ENCODE data around the gene GSTM2. TPM values are rescaled to one million over a fixed set of nuclear protein-coding genes. Genes with fewer than 3 reads are reported as not detected.

Gene GSTM2
- total and polyA plus RNA-seq, 2 of the 4 experiments (the other 2 are of a cell fraction), result 10.2 to 85.5 TPM

- H3K27ac ChIP-seq (ENCODE audit: insufficient read depth, low read length), result no peak overlapping the region
- no peaks in the 10 kb centered on the region for H4K20me1 ChIP-seq (ENCODE audit: insufficient read depth, low read length)
- no peaks in the 10 kb centered on the region for H3K9me3 ChIP-seq (ENCODE audit: control insufficient read depth, insufficient read depth, low read length)
- H4K8ac ChIP-seq (ENCODE audit: low read depth in 2 of 2, low read length in 2 of 2), result no peak overlapping the region
- no peak for ATAC-seq (ENCODE audit: low read depth)
- H4K5ac ChIP-seq (ENCODE audit: low read depth, low read length), result no peak overlapping the region
- H2BK120ac ChIP-seq (ENCODE audit: low read depth, low read length), result no peak overlapping the region
- no peak for TF ChIP-seq MAFK (IDR thresholded peaks at IDR 0.05; ENCODE audit: low read depth, low read length)
- no peak for TF ChIP-seq USF2 (IDR thresholded peaks at IDR 0.05; ENCODE audit: low read depth, low read length)
- TF ChIP-seq CHD1 (IDR thresholded peaks at IDR 0.05; ENCODE audit: low read depth, low read length), result no peak
- no peak for TF ChIP-seq FOS (IDR thresholded peaks at IDR 0.05; ENCODE audit: low read depth, low read length)
- no peak for TF ChIP-seq RCOR1 (IDR thresholded peaks at IDR 0.05; ENCODE audit: insufficient replicate concordance, low read length)
- TF ChIP-seq BHLHE40 (IDR thresholded peaks at IDR 0.05; ENCODE audit: low read depth, low read length), result no peak
- no peak for TF ChIP-seq RFX5 (IDR thresholded peaks at IDR 0.05; ENCODE audit: low read depth, low read length)
- TF ChIP-seq, protein P1, sequence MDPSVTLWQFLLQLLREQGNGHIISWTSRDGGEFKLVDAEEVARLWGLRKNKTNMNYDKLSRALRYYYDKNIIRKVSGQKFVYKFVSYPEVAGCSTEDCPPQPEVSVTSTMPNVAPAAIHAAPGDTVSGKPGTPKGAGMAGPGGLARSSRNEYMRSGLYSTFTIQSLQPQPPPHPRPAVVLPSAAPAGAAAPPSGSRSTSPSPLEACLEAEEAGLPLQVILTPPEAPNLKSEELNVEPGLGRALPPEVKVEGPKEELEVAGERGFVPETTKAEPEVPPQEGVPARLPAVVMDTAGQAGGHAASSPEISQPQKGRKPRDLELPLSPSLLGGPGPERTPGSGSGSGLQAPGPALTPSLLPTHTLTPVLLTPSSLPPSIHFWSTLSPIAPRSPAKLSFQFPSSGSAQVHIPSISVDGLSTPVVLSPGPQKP (IDR thresholded peaks at IDR 0.05; ENCODE audit: borderline replicate concordance, low read depth, low read length), result no peak
- no peak for TF ChIP-seq RAD21 (IDR thresholded peaks at IDR 0.05; ENCODE audit: low read length)
- TF ChIP-seq MAZ (IDR thresholded peaks at IDR 0.05; ENCODE audit: borderline replicate concordance, low read depth, low read length), result no peak
- no peak for TF ChIP-seq NFE2L2 (IDR thresholded peaks at IDR 0.05; ENCODE audit: low read depth, low read length)
- TF ChIP-seq MXI1 (IDR thresholded peaks at IDR 0.05; ENCODE audit: borderline replicate concordance, low read depth, low read length), result no peak
- TF ChIP-seq, protein P2, sequence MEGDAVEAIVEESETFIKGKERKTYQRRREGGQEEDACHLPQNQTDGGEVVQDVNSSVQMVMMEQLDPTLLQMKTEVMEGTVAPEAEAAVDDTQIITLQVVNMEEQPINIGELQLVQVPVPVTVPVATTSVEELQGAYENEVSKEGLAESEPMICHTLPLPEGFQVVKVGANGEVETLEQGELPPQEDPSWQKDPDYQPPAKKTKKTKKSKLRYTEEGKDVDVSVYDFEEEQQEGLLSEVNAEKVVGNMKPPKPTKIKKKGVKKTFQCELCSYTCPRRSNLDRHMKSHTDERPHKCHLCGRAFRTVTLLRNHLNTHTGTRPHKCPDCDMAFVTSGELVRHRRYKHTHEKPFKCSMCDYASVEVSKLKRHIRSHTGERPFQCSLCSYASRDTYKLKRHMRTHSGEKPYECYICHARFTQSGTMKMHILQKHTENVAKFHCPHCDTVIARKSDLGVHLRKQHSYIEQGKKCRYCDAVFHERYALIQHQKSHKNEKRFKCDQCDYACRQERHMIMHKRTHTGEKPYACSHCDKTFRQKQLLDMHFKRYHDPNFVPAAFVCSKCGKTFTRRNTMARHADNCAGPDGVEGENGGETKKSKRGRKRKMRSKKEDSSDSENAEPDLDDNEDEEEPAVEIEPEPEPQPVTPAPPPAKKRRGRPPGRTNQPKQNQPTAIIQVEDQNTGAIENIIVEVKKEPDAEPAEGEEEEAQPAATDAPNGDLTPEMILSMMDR (conservative IDR thresholded peaks at IDR 0.05; ENCODE audit: low read depth, low read length), result no peak
- TF ChIP-seq POLR2A (IDR thresholded peaks at IDR 0.05; ENCODE audit: low read depth, low read length), result no peak
- TF ChIP-seq SMC3 (IDR thresholded peaks at IDR 0.05; ENCODE audit: low read depth, low read length), result no peak
- no peak for TF ChIP-seq CEBPB (IDR thresholded peaks at IDR 0.05; ENCODE audit: low read depth, low read length)
- DNase-seq, result no peak
- no peak overlapping the region for H3K56ac ChIP-seq (ENCODE audit: extremely low read depth, insufficient read depth, low read length)
- 95% methylated on average over 4 of the region's 7 CpGs; no CpG with 5 or more reads in 1 of the 2 experiments for WGBS, 2 experiments (ENCODE audit: extremely low coverage in 2 of 2, insufficient read length in 1 of 2)
- no peak overlapping the region for H2AK9ac ChIP-seq (replicated peaks; ENCODE audit: low read depth, low read length, poor library complexity)
- H3K27me3 ChIP-seq (ENCODE audit: control insufficient read depth, insufficient read depth, low read length), result no peaks in the 10 kb centered on the region
- peaks cover 3% of the 10 kb centered on the region for H3K36me3 ChIP-seq (ENCODE audit: control insufficient read depth, insufficient read depth, low read length)
- intact Hi-C loops (cut with micrococcal nuclease), result no loop called here
- H3K79me1 ChIP-seq (ENCODE audit: low read depth in 1 of 2, low read length in 2 of 2), result 0 out of 4 replicates have a peak, but pooled peaks cover 0 to 3% of the 10 kb centered on the region in 2 experiments
- CTCF ChIA-PET, result interaction anchor here (1.4 to 2.3 kb wide), 3 partner anchors 135 to 347 kb away, joined by 4 to 8 read pairs (median 5); partner anchors contain the start of gene AHCYL1
- H2AK5ac ChIP-seq (ENCODE audit: low read depth, low read length), result no peak overlapping the region
- H3K9me1 ChIP-seq (ENCODE audit: insufficient read depth, low read length), result no peaks in the 10 kb centered on the region
- H3K4me2 ChIP-seq (ENCODE audit: low read depth, low read length), result no peak overlapping the region
- no peak overlapping the region for H2BK20ac ChIP-seq (ENCODE audit: low read depth, low read length)
- H4K91ac ChIP-seq (ENCODE audit: insufficient read depth, low read depth, low read length), result no peak overlapping the region
- no peak overlapping the region for H3K23ac ChIP-seq (ENCODE audit: low read depth, low read length)
- H2AFZ ChIP-seq (replicated peaks; ENCODE audit: low read length, poor library complexity), result no peak overlapping the region
- peaks cover 10% of the 10 kb centered on the region for H3K4me1 ChIP-seq (ENCODE audit: control insufficient read depth, insufficient read depth, low read length)
- H3K9ac ChIP-seq (ENCODE audit: low read depth, low read length), result no peak overlapping the region
- no peak overlapping the region for H2BK5ac ChIP-seq (ENCODE audit: low read depth, low read length, poor library complexity, severe bottlenecking)
- dilution Hi-C loops (cut with HindIII; ENCODE audit: low sequenced_read_pairs, unreplicated experiment), result no loop called here
- H3K14ac ChIP-seq (replicated peaks; ENCODE audit: low read depth, low read length), result no peak overlapping the region
- no peak overlapping the region for H3K4ac ChIP-seq (ENCODE audit: low read depth, low read length)
- POLR2A ChIA-PET (ENCODE audit: unreplicated experiment), result interaction anchor here (0.5 kb wide), 1 partner anchor 76 kb away, joined by 4 read pairs; no protein-coding TSS in a partner anchor
- in situ Hi-C loops (cut with MboI; ENCODE audit: low sequenced_read_pairs), result no loop called here
- H3K18ac ChIP-seq (ENCODE audit: low read depth, low read length), result no peak overlapping the region
- BruUV-seq (replicated peaks), result no TSS peak
- no peak overlapping the region for H2BK15ac ChIP-seq (ENCODE audit: low read depth, low read length)
- no peak overlapping the region for H3K4me3 ChIP-seq (ENCODE audit: insufficient read depth, low read depth, low read length)
These were observed 30.4 kb upstream of the GSTM2 start for GRCh38 chr1:109637446-109637845.
